Heart left ventricle (tissue), 13 donors: ENCODE measurements around the gene POLR3B.

Source experiments
- CTCF ChIP-seq, 12 donors: fragments of 200-600 bp; sonication (generic) in 4 of 12; IDR thresholded peaks; one replicate each; pipeline versions ENCODE4 v1.5.0 to v1.8.0; 2018 to 2022; ENCODE audit warnings: antibody characterized with exemption in 12 of 12, mild to moderate bottlenecking in 5 of 12
- POLR2A ChIP-seq, 2 donors: fragments of 450-650 bp; IDR thresholded peaks; one replicate each; pipeline ENCODE4 v1.6.1; 2017; ENCODE audit warnings: antibody characterized with exemption in 2 of 2, mild to moderate bottlenecking in 2 of 2, moderate library complexity in 2 of 2
- donor health status: ischemic (EF 13 %, LVEDD 7.1; RV severe dilation, severe dysfunction).
- donor health status: DM: no; HTN: yes; CAD: no.
- donor health status: DM: no; HTN: no; CAD: no.
- donor health status: ischemic (EF 25% LVEDD 6.9; RV normal size, moderate dysfunction).
- donor health status: ischemic (EF 25% LVEDD 5.7; RV mildly dilated, moderate dysfunction).
- donor health status: ischemic (EF 35%, LVEDD 5.7; RV mildly dilated, moderate dysfunction).
- donor health status: nonischemic (EF 11% LVEDD 7.7; RV severe dilation, severe dysfunction).
- donor health status: DM: yes; HTN: yes; CAD: no.
- donor health status: PGD.
- donor health status: ischemic (EF 29% LVEDD 5.4; RV normal size, mild dysfunction).
- donor health status: nonischemic (EF 23%, LVEDD 6.1; RV moderate dilation, normal function).

DNA sequence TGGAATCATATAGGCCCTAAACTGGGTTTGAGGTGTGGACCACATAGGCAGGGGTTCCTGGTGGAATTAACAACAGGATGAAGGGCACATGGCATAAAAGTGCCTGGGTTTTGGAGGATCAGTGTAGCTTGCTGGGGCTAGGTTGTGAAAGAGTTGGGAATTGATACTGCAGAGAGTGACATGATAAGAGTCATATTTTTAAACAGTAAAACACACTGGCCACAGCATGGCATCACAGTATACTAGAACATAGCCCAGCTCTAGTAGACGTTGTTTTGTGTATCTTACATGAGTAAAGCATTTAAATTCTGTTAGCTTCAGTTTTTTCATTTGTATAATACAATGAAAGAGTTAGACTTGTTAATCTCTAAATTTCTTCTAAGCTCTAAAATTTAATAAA is 102.0 kb downstream of the POLR3B start:
- TF ChIP-seq CTCF (IDR thresholded peaks at IDR 0.05) (no peak), POLR2A (IDR thresholded peaks at IDR 0.05) (no peak)
